Nucleus accumbens (tissue), 56 donors: Measurements from ENCODE around the gene CD300A.
A peak's percentile ranks its signal among the peaks of the same experiment; 100 is the strongest.
"Not testable (repeated sequence)": the region's sequence is repeated elsewhere in the genome, so short reads cannot be mapped to it uniquely, and the experiment has no call there.

Experiments
- DNase-seq, 56 donors: peaks; one replicate each; lab custom pipeline; 2025; lab: John Stamatoyannopoulos, UW

CD300A gene

DNA sequence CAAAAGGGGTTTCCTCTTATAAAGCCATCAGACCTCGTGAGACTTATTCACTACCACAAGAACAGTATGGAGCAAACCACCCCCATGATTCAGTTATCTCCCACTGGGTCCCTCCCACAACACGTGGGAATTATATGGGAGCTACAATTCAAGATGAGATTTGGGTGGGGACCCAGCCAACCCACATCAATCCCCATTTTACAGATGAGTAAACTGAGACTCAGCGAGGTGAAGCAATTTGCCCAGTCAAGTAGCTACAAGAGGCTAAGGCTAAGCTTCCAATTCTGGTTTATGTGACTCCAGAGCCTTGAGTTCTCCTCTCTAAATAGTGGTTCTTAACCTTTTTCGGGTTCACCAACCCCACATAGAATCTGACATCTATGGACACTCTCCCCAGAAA, 8.8 kb downstream of the CD300A start:
- DNase-seq: no peak

DNA sequence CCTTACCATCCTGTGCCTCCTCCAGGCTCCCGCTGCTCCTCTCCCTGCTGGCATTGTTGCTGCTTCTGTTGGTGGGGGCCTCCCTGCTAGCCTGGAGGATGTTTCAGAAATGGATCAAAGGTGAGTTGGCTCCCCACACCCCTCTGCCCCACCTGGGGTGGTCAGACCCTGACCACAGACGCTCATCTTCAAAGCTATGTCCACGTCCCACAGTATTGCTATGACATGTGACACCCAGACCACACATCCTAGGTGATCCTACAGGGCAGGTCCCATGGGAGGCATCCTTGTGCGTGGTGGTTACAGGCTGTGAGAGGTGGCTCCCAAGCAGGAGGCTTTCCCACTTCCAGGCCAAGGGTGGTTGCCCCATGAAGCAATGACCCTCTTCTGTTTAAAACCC, 11.0 kb downstream of the CD300A start:
- no peak for DNase-seq

DNA sequence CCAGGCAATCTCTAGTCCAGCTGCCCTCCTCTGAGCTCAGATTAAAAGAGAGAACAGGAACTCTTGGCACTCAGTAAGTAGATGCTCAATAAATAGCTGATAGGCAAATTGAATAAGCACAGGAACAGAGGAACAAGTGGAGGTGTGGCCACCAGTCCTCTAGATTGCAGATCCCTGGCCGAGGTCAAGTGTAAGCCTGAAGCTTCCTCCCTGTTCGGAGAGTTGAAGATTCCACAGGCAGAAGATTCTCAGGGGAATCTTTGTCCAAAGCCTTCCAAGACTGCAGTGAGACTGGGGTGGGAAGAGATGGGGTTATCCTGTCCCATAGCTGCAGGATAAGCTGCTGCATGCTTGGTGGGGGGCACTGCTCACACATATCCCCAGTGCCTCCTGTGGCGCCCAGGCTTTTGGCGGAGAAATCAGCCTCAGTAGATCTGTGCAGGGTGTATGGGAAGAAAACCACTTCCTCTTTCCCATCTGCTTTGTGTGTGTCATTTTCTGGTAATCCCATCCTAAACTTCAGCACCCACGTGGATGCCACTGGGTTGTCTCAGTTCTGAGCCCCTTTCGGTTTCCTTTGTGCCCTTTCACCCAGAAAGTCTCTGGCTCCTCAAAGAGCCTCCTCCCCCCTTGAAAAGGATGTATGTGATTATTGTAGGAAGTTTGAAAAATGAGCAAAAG, 12.1 kb downstream of the CD300A start:
- peak in 5 of 56 donors; percentile 6 to 41 (median 17) for DNase-seq

DNA sequence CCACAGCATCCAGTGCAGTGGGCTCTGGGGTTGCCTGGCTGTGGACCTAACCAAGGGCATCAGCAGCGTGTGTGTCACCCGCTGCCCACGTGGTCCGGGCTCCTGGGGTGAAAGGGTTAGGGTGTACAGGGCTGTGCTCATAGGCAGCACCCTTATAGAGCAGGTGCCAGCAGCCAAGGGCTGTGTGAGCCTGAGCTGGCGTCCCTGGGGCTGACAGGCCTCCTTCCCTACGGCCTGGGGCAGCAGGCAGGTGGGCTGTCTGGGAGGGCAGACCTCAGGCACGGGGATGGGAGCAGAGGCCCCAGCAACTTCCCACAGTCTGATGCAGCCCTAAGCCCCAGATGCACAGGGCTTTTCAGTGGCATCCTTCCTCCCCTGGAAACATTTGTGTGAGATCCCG, 13.9 kb downstream of the CD300A start:
- DNase-seq: no peak

DNA sequence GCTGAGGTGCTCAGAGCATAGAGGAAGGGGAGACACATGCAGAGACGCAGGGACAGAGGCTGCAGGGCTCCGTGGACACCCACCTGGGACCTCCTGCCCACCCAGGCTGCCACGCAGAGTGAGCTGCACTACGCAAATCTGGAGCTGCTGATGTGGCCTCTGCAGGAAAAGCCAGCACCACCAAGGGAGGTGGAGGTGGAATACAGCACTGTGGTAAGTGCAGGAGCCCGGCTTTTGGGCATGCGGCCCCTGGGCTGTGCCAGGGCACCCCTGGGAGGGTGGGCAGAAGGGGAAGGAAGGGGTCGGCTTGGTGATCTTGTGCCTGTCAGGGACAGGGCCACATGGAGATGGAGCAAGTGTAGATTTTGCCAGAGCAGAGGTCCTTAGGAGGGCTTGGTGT, 15.2 kb downstream of the CD300A start:
- DNase-seq: no peak

DNA sequence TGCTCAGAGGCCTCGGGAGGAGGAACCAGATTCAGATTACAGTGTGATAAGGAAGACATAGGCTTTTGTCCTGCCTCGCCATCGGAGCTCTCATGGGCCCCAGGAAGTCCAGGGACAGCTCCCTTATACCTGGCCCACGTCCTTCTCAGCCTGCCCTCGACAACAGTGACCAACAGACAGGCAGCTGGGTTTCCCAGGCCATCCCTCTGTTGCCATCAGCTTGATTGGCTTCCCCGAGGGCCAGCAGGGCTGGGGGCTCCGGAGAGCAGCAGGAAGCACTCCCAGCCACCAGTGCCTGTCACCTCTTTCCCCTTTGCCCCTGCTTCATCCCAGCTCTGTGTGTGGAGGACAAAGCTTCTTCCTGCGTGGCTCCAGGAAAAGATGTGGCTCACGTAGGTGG, 17.6 kb downstream of the CD300A start:
- DNase-seq: no peak

DNA sequence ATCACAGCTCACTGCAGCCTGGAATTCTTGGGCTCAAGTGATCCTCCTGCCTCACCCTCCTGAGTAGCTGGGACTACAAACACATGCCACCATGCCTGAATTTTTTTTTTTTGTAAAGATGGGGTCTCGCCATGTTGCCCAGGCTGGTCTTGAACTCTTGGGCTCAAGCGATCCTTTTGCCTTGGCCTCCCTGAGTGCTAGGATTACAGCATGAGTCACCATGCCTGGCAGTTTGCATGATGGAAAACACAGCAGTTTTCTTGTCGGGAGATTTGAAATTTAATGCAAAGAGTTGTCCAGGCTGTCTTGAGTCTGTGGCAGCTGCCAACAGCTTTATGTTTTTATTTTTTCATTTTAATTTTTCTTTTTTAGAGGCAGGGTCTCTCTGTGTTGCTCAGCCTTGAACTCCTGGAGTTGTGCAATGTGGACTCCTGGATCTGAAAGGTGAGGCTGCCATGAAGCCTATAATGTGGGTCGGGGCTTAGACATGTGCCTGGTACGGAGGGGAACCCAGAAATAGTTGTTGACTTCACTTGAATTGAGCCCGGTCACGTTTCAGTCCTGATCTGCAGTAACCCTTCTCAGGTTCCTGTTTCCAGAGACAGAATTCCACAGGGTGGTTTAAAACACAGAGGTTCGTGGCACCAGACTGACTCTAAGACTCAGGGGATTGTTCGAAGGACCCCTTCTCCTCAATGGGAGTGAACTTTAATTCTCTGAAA, 18.7 kb downstream of the CD300A start:
- no peak for DNase-seq

DNA sequence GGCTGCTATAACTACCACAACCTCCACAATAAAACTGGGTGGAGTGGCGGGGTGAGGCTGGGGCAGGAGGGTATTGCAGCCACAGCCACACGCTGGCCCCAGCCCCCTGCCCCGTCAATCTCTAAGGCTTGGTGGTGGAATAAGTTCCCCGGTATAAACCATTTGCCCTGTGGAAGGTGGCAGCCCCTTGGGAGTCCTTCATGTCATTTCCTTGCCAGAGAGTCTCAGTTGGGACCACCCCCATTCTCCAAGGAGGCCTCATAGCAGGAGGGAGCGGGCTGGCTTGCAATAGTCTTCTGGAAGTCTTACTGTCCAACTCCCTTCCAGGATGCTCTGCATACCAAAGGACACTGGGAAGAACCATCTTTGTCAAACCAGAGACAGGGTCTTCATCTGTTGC, 19.4 kb downstream of the CD300A start:
- no peak for DNase-seq

DNA sequence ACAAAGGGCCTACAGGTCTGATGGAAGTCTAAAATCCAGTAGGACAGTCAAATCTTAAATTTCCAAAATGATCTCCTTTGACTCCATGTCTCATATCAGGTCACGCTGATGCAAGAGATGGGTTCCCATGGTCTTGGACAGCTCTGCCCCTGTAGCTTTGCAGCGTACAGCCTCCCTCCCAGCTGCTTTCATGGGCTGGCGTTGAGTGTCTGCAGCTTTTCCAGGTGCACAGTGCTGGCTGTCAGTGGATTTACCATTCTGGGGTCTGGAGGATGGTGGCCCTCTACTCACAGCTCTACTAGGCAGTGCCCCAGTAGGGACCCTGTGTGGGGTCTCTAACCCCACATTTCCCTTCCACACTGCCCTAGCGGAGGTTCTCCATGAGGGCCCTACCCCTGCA, 21.8 kb downstream of the CD300A start:
- not testable (repeated sequence) for DNase-seq

DNA sequence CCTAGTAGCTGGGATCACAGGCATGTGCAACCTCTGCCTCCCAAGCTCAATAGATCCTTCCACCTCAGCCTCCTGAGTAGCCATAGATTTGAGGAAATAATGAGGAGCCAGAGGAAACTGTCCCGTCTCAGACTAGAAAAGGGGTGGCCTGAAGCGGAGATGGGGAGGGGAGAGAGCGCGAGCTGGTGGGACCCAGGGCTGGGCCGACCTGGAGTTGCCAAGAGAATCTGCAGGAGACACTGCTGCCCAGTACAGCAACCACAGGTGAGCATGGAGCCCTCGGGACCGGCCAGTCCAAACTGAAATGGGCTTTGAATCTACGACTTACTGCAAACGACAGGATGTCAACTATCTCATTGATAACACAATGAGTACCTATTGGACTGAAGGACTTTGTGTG, 24.3 kb downstream of the CD300A start:
- no peak for DNase-seq

DNA sequence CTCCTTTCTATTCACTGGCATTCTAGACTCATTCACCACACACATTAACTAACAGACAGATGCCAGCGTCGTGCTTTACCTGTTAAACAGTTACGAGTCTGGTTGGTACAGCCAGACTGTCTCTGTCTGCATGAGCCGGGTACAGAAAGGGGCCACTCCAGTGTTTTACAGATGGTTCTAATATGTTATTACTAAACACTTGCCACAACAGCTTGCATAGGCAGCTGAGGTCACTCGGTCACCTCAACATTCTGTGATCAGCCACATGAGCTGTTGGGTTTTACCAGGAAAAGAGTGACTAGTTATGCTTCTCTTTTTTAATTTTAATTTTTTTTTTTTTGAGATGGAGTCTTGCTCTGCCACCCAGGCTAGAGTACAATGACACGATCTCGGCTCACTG, 25.2 kb downstream of the CD300A start:
- no peak for DNase-seq

DNA sequence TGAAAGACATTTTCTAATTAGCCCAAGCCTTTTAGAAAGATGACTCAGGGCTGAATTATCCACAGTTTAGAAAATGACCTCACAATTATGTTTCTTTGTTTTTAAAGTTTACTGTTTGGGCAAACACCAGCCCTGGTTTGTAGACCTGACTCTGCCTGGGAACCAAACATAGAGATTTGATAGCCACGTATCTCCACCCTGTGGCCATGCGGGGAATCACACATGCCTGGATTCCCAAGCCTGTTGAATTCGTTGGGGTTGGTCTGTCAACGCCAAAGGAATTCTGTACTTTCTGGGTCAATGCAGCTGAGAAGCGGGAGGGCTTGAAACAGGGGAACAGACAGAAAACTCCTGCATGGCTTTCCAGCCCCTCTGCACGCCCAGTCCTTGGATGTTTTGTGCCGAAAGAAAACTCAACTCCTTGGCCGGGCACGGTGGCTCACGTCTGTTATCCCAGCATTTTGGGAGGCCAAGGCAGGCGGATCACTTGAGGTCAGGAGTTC, 26.9 kb downstream of the CD300A start:
- DNase-seq: peak in 44 of 56 donors; percentile 6 to 81 (median 31)

DNA sequence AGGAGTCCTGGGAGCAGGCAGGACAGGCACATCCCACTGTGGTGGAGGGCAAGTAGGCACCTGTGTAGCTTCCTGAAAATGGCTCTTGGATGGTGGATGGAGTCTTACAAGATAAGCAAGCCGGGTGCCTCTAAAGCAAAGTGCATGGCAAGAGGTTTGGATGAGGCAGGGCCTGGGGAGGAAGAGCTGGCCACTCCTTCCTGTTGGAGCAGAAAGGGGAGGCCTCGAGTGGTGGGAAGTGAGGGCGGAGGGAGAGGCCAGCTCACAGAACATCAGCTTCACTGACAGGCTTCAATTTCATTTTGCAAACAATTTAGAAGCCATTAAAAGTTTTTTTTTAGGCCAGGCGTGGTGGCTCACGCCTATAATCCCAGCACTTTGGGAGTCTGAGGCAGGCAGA, 31.0 kb downstream of the CD300A start:
- DNase-seq: no peak

DNA sequence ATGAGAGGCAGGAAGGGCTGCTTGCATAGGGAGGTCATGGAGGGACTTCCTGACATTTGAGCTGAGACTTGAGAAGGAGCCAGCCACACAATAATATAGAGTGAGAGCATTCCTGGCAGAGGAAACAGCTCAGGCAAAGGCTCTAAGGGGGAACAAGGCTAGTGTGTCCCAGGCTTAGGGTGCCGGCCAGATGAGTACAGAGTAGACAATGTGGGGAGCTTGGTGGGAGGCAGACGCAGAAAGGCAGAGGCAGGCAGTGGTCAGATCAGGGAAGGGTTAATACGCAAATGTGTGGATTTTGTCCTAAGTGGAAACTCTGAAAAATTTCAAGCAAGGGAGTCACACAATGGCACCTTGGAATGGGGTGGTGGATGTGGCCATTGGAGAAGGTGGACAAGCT, 33.6 kb downstream of the CD300A start:
- DNase-seq: no peak

DNA sequence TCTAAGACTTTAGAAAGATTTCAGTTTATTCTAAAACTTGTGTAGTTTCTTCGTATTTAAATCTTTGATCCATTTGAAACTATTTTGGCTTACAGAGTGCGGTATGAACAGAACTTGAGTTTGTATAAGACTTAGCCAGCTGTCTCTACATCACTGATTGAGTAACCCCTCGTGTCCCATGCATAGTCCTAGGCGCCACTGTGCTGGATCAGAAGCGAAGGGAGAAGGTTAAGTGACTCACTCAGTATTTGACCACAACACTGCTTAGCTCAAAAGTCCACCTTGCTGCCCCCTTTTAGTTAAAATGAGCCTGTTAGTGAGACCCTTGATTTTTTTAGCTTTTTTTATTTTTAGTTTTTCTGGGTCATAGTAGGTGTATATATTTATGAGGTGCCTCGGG, 36.4 kb downstream of the CD300A start:
- no peak for DNase-seq

DNA sequence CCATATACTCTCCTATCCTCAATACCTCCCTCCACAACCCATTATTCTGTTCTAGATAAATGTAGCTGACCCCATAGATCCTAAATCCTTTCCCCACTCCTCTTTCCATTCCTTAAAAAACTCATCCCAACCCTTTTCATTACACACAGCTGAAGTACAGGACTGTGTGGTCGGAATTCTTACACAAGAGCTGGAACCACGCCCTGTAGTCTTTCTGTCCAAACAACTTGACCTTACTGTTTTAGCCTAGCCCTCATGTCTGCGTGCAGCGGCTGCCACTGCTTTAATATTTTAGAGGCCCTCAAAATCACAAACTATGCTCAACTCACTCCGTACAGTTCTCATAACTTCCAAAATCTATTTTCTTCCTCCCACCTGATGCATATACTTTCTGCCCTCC, 37.5 kb downstream of the CD300A start:
- DNase-seq: not testable (repeated sequence)

DNA sequence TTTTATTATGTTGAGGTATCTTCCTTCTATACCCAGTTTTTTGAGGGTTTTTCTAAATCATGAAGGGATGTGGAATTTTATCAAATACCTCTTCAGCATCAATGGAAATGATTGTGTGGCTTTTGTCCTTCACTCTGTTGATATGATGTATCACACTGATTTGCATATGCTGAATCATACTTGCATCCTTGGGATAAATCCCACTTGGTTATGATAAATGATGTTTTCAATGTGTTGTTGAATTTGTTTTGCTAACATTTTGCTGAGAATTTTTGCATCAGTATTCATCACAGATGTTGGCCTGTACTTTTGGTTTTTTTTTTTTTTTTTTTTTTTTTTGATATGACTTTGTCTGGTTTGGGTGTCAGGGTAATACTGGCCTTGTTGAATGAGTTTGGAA, 41.7 kb downstream of the CD300A start:
- DNase-seq: no peak

DNA sequence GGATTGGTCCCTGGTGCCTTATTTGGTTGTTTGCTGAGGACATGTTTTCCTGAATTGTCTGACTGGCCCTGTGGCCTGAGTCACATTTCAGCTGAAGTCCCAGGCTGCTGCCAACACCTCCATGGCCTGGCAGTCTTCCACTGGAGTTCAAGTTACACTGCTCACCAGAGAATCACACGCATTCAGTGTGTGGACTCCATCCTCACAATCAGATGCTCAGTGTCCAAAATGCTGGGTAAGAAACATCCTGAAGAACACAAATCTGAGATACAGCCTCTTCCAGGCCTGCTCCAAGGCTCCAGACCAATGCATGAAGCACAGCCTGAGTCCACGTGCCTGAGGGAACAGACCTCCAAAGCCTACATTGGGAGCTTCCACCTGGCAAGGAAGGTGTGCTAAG, 45.6 kb downstream of the CD300A start:
- DNase-seq: no peak

DNA sequence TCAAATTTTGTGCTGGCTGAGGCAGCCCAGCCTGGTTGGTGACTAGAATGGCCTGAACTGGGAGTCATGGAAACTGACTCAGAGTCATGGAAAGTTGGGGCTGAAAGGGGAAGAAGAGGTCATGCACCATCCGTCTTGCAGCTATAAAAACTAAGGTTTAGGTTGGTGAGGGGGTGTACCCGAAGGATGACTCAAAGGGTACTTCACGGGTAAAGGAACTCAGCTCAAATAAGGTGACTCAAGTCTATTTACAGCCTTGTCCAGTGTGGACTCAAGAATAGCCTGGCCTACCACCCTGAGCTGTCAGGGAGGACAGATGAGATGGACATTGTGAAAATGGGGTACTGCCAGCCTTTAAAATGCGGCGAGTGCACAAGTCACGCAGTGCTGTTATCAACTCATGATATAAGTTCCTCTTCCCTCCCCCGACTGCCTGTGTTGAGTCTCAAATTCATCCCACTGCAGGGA, 46.2 kb downstream of the CD300A start:
- no peak for DNase-seq

DNA sequence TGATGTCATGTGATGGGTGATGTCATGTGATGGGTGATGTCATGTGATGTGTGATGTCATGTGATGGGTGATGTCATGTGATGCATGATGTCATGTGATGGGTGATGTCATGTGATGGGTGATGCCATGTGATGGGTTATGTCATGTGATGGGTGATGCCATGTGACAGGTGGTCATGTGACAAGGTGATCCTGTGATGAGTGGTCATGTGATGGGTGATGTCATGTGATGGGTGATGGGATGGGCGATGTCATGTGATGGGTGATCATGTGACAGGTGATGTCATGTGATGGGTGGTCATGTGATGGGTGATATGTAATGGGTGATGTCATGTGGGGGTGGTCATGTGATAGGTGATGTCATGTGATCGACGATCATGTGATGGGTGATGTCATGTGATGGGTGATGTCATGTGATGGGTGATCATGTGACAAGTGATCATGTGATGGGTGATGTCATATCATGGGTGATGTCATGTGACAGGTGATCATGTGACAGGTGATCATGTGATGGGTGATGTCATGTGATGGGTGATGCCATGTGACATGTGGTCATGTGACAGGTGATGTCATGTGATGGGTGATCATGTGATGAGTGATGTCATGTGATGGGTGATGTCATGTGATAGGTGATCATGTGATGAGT, 47.7 kb downstream of the CD300A start:
- DNase-seq: peak in 5 of 56 donors; percentile 25 to 72 (median 50)

DNA sequence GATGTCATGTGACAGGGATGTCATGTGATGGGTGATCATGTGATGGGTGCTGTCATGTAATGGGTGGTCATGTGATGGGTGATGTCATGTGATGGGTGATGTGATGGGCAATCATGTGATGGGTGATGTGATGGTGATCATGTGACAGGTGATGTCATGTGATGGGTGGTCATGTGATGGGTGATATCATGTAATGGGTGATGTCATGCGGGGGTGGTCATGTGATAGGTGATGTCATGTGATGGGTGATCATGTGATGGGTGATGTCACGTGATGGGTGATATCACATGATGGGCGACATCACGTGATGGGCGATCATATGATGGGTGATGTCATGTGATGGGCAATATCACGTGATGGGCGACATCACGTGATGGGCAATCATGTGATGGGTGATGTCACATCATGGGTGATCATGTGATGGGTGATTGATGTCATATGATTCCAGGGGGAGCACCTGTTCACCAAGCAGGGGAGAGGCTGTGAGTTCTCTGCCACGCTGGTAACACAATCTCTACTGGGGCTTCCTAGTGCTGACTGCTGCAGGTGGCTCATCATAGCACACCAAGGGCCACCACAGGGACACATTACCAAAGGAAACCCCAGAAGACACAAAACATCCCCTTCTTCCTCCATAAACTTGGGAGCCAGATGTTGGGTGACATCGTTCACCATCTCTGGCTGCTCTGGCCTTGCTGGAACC, 48.3 kb downstream of the CD300A start:
- DNase-seq: peak in 1 of 56 donors; percentile 81
